Colonic mucosa (tissue), 4 donors: ENCODE measurements around the gene FEV. TPM values are rescaled to one million over a fixed set of nuclear protein-coding genes. Genes with fewer than 3 reads are reported as not detected.

Experiments
- DNase-seq: peaks from one replicate; pipeline ENCODE4 v3.0.0-alpha.2; 2020
- H3K27ac ChIP-seq: fragments of 200-600 bp; one replicate; pipeline ENCODE4 v1.8.0; 2021
- H3K27me3 ChIP-seq: fragments of 200-600 bp; one replicate; pipeline ENCODE4 v1.8.0; 2021
- H3K36me3 ChIP-seq: fragments of 200-600 bp; one replicate; pipeline ENCODE4 v1.8.0; 2021
- H3K4me1 ChIP-seq: fragments of 200-600 bp; one replicate; pipeline ENCODE4 v1.8.0; 2021; ENCODE audit warnings: mild to moderate bottlenecking
- H3K4me3 ChIP-seq: fragments of 200-600 bp; one replicate; pipeline ENCODE4 v1.8.0; 2021
- H3K9ac ChIP-seq, 2 donors: one replicate each; pipeline ENCODE4 v1.7.0; 2013; ENCODE audit warnings: control low read depth in 2 of 2, low read depth in 2 of 2, low read length in 2 of 2
- H3K9me3 ChIP-seq: fragments of 200-600 bp; one replicate; pipeline ENCODE4 v1.8.0; 2021
- intact Hi-C: fragments of 100-400 bp; cut with DNase I; formaldehyde crosslinking; loops from one replicate; pipeline ENCODE4 v1.14.1; 2022
- total RNA-seq, 2 donors: library from RNA; stranded (reverse); fragmentation: NEBNext Ultra II Directional in 1 of 2; extraction: Animal tissue kit (Norgen Biotek cat#: 25700) in 1 of 2; gene quantifications; one replicate each; pipeline ENCODE4 v1.2.1, GENCODE V29; 2021
- TF ChIP-seq, protein P1 (sequence below): fragments of 200-600 bp; IDR thresholded peaks from one replicate; pipeline ENCODE4 v1.8.0; 2022; ENCODE audit warnings: antibody characterized with exemption, mild to moderate bottlenecking
- donor health status: healthy.
- donor health status: DM: no; HTN: no; CAD: no.
- donor health status: DM: no; HTN: no; CAD: no.

Gene FEV
- total RNA-seq, 2 donors from 2014 or later: 2.9 to 6.5 TPM

DNA sequence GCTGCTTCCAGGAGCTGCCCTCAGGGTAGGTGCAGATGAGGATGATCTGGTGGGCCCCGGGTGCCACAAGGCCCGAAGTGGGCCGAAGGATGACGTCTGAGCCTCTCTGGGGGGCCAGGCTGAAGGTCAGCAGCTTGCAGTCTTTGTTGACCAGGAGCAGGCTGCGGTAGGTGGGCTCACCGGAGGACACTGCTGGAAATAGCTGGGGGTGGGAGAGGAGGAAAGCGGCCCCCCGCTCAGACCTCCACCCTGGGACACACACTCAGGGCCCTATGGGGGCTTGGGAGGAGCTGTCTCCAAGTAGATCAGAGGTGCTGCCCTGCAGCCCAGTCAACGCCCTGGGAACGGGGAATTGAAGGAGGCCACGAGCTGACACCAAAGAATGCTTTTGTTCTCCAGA is 39.1 kb upstream of the FEV start:
- no peaks in the 10 kb centered on the region for H3K9me3 ChIP-seq
- H3K27me3 ChIP-seq: no peaks in the 10 kb centered on the region
- no peak overlapping the region for H3K9ac ChIP-seq
- intact Hi-C loops: no loop called here
- no peak overlapping the region for H3K4me3 ChIP-seq
- TF ChIP-seq, protein P1, sequence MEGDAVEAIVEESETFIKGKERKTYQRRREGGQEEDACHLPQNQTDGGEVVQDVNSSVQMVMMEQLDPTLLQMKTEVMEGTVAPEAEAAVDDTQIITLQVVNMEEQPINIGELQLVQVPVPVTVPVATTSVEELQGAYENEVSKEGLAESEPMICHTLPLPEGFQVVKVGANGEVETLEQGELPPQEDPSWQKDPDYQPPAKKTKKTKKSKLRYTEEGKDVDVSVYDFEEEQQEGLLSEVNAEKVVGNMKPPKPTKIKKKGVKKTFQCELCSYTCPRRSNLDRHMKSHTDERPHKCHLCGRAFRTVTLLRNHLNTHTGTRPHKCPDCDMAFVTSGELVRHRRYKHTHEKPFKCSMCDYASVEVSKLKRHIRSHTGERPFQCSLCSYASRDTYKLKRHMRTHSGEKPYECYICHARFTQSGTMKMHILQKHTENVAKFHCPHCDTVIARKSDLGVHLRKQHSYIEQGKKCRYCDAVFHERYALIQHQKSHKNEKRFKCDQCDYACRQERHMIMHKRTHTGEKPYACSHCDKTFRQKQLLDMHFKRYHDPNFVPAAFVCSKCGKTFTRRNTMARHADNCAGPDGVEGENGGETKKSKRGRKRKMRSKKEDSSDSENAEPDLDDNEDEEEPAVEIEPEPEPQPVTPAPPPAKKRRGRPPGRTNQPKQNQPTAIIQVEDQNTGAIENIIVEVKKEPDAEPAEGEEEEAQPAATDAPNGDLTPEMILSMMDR: no peak
- DNase-seq: no peak
- H3K36me3 ChIP-seq: no peaks in the 10 kb centered on the region
- H3K4me1 ChIP-seq: no peaks in the 10 kb centered on the region
- no peak overlapping the region for H3K27ac ChIP-seq

DNA sequence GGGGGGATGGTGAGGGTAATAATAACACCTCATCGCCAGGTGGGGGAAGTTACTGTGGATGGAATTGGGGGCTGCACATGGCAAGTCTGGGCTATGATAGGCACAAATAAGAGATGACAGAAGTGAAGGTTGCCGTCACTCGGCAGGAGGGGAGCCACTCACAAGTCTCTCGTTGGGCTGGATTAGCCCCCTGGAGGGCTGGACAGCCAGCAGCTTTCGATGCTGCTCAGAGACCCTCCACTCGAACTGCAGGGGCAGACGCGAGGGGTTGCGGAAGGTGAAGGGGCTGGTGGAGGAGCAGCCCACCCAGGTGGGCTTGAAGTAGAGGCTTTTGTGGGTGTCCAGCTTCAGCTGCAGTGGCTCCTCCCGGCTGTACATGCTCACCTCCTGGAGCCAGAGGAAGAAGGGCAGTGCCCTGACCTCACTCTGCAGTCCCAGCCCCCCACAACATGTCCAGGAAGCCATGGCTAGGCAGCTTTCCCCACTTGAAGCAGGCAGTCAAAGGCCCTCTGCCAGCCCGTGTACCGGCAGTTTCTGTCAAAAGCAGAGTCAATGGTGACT is 38.1 kb upstream of the FEV start:
- Histone ChIP-seq H3K4me3 (no peak overlapping the region), H3K4me1 (no peaks in the 10 kb centered on the region), H3K9me3 (no peaks in the 10 kb centered on the region), H3K27me3 (no peaks in the 10 kb centered on the region), H3K9ac (no peak overlapping the region), H3K27ac (no peak overlapping the region), H3K36me3 (no peaks in the 10 kb centered on the region)
- intact Hi-C loops: no loop called here
- no peak for DNase-seq
- TF ChIP-seq, protein P1: no peak

DNA sequence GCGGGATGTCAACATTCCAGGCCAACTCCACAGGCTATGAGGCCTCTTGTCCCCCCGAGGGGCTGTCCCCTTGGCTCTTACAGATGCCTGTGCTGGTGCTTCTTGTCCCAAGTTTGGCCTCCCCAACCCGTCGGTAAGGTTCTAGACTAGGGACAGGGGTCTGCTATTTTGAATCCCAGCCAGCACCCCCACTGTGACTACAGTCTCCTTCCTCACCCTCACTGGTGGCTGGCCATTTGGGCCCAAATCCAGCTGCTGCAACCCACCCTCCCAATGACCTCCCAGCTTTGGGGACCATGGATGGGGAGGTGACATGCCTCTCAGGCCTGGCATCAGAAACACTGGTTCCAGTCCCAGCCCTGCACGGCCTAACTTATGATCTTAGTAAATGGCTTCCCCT is 37.6 kb upstream of the FEV start:
- H3K9me3 ChIP-seq: no peaks in the 10 kb centered on the region
- no peaks in the 10 kb centered on the region for H3K36me3 ChIP-seq
- H3K27me3 ChIP-seq: no peaks in the 10 kb centered on the region
- no peak for DNase-seq
- no peak overlapping the region for H3K9ac ChIP-seq
- H3K4me1 ChIP-seq: no peaks in the 10 kb centered on the region
- TF ChIP-seq, protein P1: no peak
- intact Hi-C loops: no loop called here
- no peak overlapping the region for H3K27ac ChIP-seq
- no peak overlapping the region for H3K4me3 ChIP-seq

DNA sequence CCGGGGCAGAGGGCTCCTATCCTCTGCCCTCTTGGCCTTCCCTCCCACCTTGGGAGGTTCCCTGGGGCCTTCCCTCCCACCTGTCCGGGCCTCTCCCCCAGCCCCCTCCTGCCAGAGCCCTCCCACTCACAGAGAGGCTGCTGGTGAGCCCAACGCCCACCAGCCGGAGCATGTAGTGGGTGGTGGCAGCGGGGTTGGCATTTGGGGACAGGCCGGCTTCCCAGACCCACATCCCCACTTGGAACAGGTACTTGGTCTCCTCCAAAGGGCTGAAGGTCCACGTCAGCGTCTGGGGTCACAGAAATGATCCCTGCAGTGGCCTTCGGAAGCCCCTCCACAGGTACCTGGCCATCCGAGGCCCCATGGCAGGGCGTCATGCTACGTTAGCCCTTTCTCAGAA is 37.1 kb upstream of the FEV start:
- H3K27ac ChIP-seq: no peak overlapping the region
- TF ChIP-seq, protein P1: no peak
- intact Hi-C loops: no loop called here
- H3K9me3 ChIP-seq: no peaks in the 10 kb centered on the region
- no peaks in the 10 kb centered on the region for H3K27me3 ChIP-seq
- no peak overlapping the region for H3K9ac ChIP-seq
- H3K36me3 ChIP-seq: no peaks in the 10 kb centered on the region
- DNase-seq: no peak
- no peaks in the 10 kb centered on the region for H3K4me1 ChIP-seq
- H3K4me3 ChIP-seq: no peak overlapping the region

DNA sequence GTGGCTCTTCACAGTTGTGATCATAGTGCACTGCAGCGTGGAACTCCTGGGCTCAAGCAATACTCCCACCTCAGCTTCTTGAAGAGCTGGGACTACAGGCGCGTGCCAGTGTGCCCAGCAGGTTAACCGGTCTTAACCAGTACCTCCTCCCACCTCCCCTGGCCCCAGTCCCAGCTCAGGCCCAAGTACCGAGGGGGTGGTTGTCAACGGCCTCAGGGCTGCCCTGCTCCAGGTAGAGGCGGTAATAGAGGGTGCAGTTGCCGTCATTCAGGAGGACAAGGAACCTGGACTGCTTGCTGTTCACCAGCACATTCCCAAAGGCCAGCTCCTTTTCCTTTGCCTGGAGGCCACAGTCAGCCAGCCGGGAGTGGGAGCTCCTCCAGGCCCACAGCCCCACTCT is 36.6 kb upstream of the FEV start:
- Histone ChIP-seq H3K27me3 (no peaks in the 10 kb centered on the region), H3K9ac (no peak overlapping the region), H3K4me1 (no peaks in the 10 kb centered on the region), H3K9me3 (no peaks in the 10 kb centered on the region), H3K4me3 (no peak overlapping the region), H3K27ac (no peak overlapping the region), H3K36me3 (no peaks in the 10 kb centered on the region)
- DNase-seq: no peak
- TF ChIP-seq, protein P1: no peak
- intact Hi-C loops: no loop called here
